Osteoblast (primary cell): ENCODE data around the gene PRICKLE2. TPM values are rescaled to one million over a fixed set of nuclear protein-coding genes. Genes with fewer than 3 reads are reported as not detected.

ENCODE experiments used
- DNase-seq: peaks from one replicate; pipeline ENCODE4 v3.0.0; 2011; ENCODE audit warnings: low spot score, mixed read lengths; ENCODE audit not compliant: insufficient read length; ENCODE audit errors: missing footprints
- H2AFZ ChIP-seq: 2 replicates; pipeline ENCODE4 v1.6.0; 2011; ENCODE audit warnings: mild to moderate bottlenecking, low read length
- H3K27ac ChIP-seq: 2 replicates; pipeline ENCODE4 v1.5.1; 2011; ENCODE audit warnings: mild to moderate bottlenecking, low read depth, low read length, moderate library complexity
- H3K27me3 ChIP-seq: 2 replicates; pipeline ENCODE4 v1.6.0; 2012; ENCODE audit warnings: mild to moderate bottlenecking, control low read depth, inconsistent platforms, low read length, moderate library complexity; ENCODE audit not compliant: insufficient read depth
- H3K36me3 ChIP-seq: 2 replicates; pipeline ENCODE4 v1.5.1; 2011; ENCODE audit warnings: mild to moderate bottlenecking, low read length, control low read depth, moderate library complexity; ENCODE audit not compliant: insufficient read depth
- H3K4me1 ChIP-seq: 2 replicates; pipeline ENCODE4 v1.5.1; 2011; ENCODE audit warnings: mild to moderate bottlenecking, low read length, control low read depth, moderate library complexity; ENCODE audit not compliant: insufficient read depth
- H3K4me2 ChIP-seq: 2 replicates; pipeline ENCODE4 v1.6.0; 2011; ENCODE audit warnings: mild to moderate bottlenecking, low read length; ENCODE audit not compliant: insufficient read depth
- H3K4me3 ChIP-seq: fragments of 200-600 bp; sonication (generic); 3 replicates; pipeline ENCODE4 v1.5.1; 2012; ENCODE audit warnings: mild to moderate bottlenecking, low read length, inconsistent platforms; ENCODE audit not compliant: insufficient read depth
- H3K79me2 ChIP-seq: 2 replicates; pipeline ENCODE4 v1.6.0; 2012; ENCODE audit warnings: mild to moderate bottlenecking, low read length, control low read depth, inconsistent platforms; ENCODE audit not compliant: insufficient read depth
- H3K9me3 ChIP-seq: 2 replicates; pipeline ENCODE4 v1.5.1; 2011; ENCODE audit warnings: low read depth, low read length, control low read depth
- H4K20me1 ChIP-seq: 2 replicates; pipeline ENCODE4 v1.6.0; 2012; ENCODE audit warnings: mild to moderate bottlenecking, low read length, control low read depth; ENCODE audit not compliant: insufficient read depth
- total RNA-seq: library from RNA; depleted of rRNA; stranded (reverse); fragments of >200 nt; gene quantifications from 2 replicates; pipeline ENCODE4 v1.2.3, GENCODE V29; 2012
- TF ChIP-seq, protein P1 (sequence below): IDR thresholded peaks from 2 replicates; pipeline ENCODE4 v1.5.1; 2011; ENCODE audit warnings: mild to moderate bottlenecking, low read depth, low read length, moderate library complexity; ENCODE audit errors: extremely low read depth

The PRICKLE2 gene
- total RNA-seq, 1 donor: 18.8 TPM

GRCh38 chr3:64055076-64055475 lies 170.2 kb downstream of the PRICKLE2 start:
- TF ChIP-seq, protein P1, sequence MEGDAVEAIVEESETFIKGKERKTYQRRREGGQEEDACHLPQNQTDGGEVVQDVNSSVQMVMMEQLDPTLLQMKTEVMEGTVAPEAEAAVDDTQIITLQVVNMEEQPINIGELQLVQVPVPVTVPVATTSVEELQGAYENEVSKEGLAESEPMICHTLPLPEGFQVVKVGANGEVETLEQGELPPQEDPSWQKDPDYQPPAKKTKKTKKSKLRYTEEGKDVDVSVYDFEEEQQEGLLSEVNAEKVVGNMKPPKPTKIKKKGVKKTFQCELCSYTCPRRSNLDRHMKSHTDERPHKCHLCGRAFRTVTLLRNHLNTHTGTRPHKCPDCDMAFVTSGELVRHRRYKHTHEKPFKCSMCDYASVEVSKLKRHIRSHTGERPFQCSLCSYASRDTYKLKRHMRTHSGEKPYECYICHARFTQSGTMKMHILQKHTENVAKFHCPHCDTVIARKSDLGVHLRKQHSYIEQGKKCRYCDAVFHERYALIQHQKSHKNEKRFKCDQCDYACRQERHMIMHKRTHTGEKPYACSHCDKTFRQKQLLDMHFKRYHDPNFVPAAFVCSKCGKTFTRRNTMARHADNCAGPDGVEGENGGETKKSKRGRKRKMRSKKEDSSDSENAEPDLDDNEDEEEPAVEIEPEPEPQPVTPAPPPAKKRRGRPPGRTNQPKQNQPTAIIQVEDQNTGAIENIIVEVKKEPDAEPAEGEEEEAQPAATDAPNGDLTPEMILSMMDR: no peak
- Histone ChIP-seq H2AFZ (no peak overlapping the region), H3K4me2 (no peak overlapping the region), H3K27me3 (no peaks in the 10 kb centered on the region), H3K36me3 (no peaks in the 10 kb centered on the region), H3K79me2 (no peaks in the 10 kb centered on the region), H3K4me3 (no peak overlapping the region), H4K20me1 (no peaks in the 10 kb centered on the region), H3K27ac (no peak overlapping the region), H3K4me1 (no peaks in the 10 kb centered on the region), H3K9me3 (no peaks in the 10 kb centered on the region)
- no peak for DNase-seq

DNA sequence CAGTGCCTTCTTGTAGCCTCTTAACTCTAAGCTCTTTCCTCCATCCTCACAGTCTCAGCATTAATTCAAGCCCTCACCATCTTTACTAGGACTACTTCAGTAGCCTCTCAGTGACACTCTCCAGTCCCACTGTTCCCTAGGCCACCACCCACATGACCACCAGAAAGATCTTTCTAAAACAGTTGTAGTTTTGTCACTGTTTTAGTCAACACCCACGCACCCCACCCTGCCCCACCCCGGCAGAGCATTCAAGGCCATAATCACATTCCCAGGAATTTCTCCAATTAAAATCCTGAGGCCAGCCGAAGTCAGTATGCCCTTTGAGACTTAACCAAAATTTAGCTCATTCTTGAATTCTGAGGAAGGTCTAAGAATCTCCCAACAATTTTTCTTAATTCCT lies 170.8 kb downstream of the PRICKLE2 start:
- no peaks in the 10 kb centered on the region for H3K9me3 ChIP-seq
- TF ChIP-seq, protein P1: no peak
- H3K4me1 ChIP-seq: no peaks in the 10 kb centered on the region
- H4K20me1 ChIP-seq: no peaks in the 10 kb centered on the region
- H3K4me2 ChIP-seq: no peak overlapping the region
- no peaks in the 10 kb centered on the region for H3K27me3 ChIP-seq
- no peaks in the 10 kb centered on the region for H3K36me3 ChIP-seq
- no peak overlapping the region for H2AFZ ChIP-seq
- no peaks in the 10 kb centered on the region for H3K79me2 ChIP-seq
- H3K27ac ChIP-seq: no peak overlapping the region
- no peak for DNase-seq
- no peak overlapping the region for H3K4me3 ChIP-seq

- no peak for DNase-seq
- no peaks in the 10 kb centered on the region for H3K9me3 ChIP-seq
- H3K4me3 ChIP-seq: no peak overlapping the region
- no peak overlapping the region for H3K4me2 ChIP-seq
- no peak overlapping the region for H3K27ac ChIP-seq
- no peaks in the 10 kb centered on the region for H3K27me3 ChIP-seq
- no peaks in the 10 kb centered on the region for H3K79me2 ChIP-seq
- TF ChIP-seq, protein P1: no peak
- H4K20me1 ChIP-seq: no peaks in the 10 kb centered on the region
- no peaks in the 10 kb centered on the region for H3K36me3 ChIP-seq
- no peak overlapping the region for H2AFZ ChIP-seq
- peaks cover 6% of the 10 kb centered on the region for H3K4me1 ChIP-seq
These were observed 171.7 kb downstream of the PRICKLE2 start for GRCh38 chr3:64053581-64053980.

DNA sequence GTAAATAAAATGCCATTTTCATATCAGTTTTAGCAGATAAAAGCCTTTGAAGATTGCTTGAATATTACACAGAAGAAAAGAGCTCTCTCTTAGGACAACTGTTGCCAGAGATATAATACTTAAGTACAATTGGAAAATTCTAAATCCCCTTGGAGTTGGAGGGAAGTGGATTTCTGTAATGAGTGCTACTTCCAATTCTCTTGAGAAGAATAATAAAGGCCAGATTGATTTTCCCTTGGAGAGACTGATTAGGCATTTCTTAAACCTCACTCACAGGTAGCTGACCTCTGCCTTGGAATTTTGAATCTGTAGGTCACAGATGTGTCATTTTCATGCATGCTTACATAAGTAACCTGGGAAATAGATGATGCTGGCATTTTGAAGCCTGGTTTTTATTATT lies 172.1 kb downstream of the PRICKLE2 start:
- H3K4me1 ChIP-seq: peaks cover 10% of the 10 kb centered on the region
- H3K79me2 ChIP-seq: no peaks in the 10 kb centered on the region
- no peak overlapping the region for H3K27ac ChIP-seq
- no peaks in the 10 kb centered on the region for H3K9me3 ChIP-seq
- DNase-seq: no peak
- TF ChIP-seq, protein P1: no peak
- H3K4me3 ChIP-seq: no peak overlapping the region
- H4K20me1 ChIP-seq: no peaks in the 10 kb centered on the region
- H3K36me3 ChIP-seq: no peaks in the 10 kb centered on the region
- H3K27me3 ChIP-seq: no peaks in the 10 kb centered on the region
- no peak overlapping the region for H2AFZ ChIP-seq
- H3K4me2 ChIP-seq: no peak overlapping the region
